Fibroblast of the aortic adventitia (primary cell): ENCODE results near the gene NRXN3. TPM values are rescaled to one million over a fixed set of nuclear protein-coding genes. Genes with fewer than 3 reads are reported as not detected.
A peak's percentile ranks its signal among the peaks of the same experiment; 100 is the strongest.

Source experiments
- DNase-seq: peaks from one replicate; pipeline ENCODE4 v3.0.0-alpha.2; 2010; ENCODE audit warnings: low read depth
- H3K4me3 ChIP-seq: 2 replicates; pipeline ENCODE4 v1.5.1; 2011; ENCODE audit warnings: low read depth, mild to moderate bottlenecking, control low read depth, low read length, moderate library complexity
- CTCF ChIP-seq: IDR thresholded peaks from 2 replicates; pipeline ENCODE4 v1.5.1; 2011; ENCODE audit warnings: mild to moderate bottlenecking, low read length, control low read depth, inconsistent platforms; ENCODE audit not compliant: insufficient read depth
- total RNA-seq: library from RNA; depleted of rRNA; stranded (reverse); fragments of >200 nt; gene quantifications from 2 replicates; pipeline ENCODE4 v1.2.3, GENCODE V29; 2012; ENCODE audit warnings: low replicate concordance

The NRXN3 gene
- total RNA-seq, 1 donor: 0.18 TPM

DNA sequence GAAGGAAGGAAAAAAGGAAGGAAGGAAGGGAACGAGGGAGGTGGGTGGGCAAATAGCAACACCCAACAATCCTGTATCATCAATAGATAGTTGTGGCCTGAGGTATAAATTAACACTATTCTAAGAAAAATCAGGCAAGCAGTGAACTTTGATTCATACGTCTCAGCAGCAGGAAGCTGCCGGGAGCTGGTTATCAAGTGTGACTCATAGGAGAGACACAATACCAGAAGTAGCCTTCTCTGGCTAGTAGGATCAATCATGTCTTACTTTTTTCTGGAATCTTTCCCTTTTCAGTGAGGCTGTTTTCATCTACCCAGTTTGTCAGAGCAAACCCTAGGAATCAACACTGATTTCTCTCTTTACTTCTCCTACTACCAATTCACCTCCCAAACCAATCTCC, 780.5 kb downstream of the NRXN3 start:
- H3K4me3 ChIP-seq: no peak overlapping the region
- TF ChIP-seq CTCF: no peak
- peak; percentile 41 for DNase-seq

GRCh38 chr14:78951602-78952001, 781.4 kb downstream of the NRXN3 start:
- no peak overlapping the region for H3K4me3 ChIP-seq
- no peak for DNase-seq
- TF ChIP-seq CTCF: no peak

- peak; percentile 95 for TF ChIP-seq CTCF
- no peak overlapping the region for H3K4me3 ChIP-seq
- DNase-seq: peak; percentile 82
These were observed 789.6 kb downstream of the NRXN3 start for GRCh38 chr14:78959674-78960264.

- no peak overlapping the region for H3K4me3 ChIP-seq
- TF ChIP-seq CTCF: no peak
- peak; percentile 36 for DNase-seq
These were observed 797.1 kb downstream of the NRXN3 start for GRCh38 chr14:78967111-78967809.

DNA sequence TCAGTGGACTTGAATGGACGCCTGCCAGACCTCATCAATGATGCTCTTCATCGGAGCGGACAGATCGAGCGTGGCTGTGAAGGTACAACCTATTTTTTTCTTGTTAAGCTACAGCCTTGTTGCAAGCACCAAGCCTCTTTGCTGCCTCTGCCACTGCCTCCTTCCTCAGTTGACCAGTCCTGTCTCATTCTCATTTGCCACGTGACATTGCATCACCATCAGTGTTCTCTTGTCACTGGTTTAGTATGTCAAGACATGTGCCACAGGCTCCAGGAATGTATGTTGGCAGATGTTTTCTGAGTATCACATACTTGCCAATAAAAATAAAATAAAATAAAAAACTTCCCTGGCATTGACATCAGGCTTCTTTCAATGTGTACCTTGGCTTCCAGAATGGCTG, 798.1 kb downstream of the NRXN3 start:
- TF ChIP-seq CTCF: no peak
- peak; percentile 18 for DNase-seq
- no peak overlapping the region for H3K4me3 ChIP-seq

DNA sequence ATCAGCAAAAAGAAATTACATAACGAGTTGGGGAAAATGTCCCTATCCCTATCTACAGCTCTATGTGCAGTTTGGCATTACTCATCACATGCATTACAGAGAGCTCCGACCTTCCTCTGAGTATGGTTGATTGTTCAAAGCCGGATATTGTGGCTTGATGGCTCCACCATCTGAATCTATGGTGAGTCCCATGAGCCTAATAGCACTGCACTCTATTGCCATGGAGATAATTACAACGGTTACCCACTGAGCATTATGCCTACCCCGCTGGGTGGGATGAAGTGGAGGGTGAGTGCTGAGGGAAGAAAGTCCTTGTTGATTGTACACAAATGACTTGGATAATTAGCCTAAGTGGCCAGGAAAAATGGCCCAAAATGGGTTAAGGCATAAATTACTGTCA, 800.5 kb downstream of the NRXN3 start:
- no peak overlapping the region for H3K4me3 ChIP-seq
- no peak for DNase-seq
- TF ChIP-seq CTCF: no peak
